ENCODE results near the gene CYBRD1. TPM values are rescaled to one million over a fixed set of nuclear protein-coding genes. Genes with fewer than 3 reads are reported as not detected.

CYBRD1 gene
- total RNA-seq, 2 donors from 2014 or later: 34.6 to 59.7 TPM

GRCh38 chr2:171541202-171541887 is 19.1 kb downstream of the CYBRD1 start:
- intact Hi-C loops (cut with DNase I): no loop called here
- Histone ChIP-seq H3K27me3 (no peaks in the 10 kb centered on the region), H3K9me3 (no peaks in the 10 kb centered on the region), H3K4me3 (no peak overlapping the region), H3K36me3 (replicated peaks in 1 of 2; ENCODE audit: insufficient read depth in 1 of 2, low read depth in 2 of 2) (no peaks in the 10 kb centered on the region), H3K4me1 (no peaks in the 10 kb centered on the region), H3K27ac (no peak overlapping the region)
- no peak for DNase-seq
- TF ChIP-seq POLR2A (IDR thresholded peaks at IDR 0.05): no peak
- no peak for TF ChIP-seq CTCF (IDR thresholded peaks at IDR 0.05)
- 71 to 73% methylated on average over 6 of the region's 6 CpGs for WGBS, 2 donors
- ATAC-seq: no peak

GRCh38 chr2:171545086-171545485 is 22.8 kb downstream of the CYBRD1 start:
- intact Hi-C loops (cut with DNase I): no loop called here
- 87 to 90% methylated on average over 1 of the region's 1 CpG for WGBS, 2 donors

GRCh38 chr2:171547256-171547655 is 25.0 kb downstream of the CYBRD1 start:
- no peak for TF ChIP-seq CTCF (IDR thresholded peaks at IDR 0.05)
- TF ChIP-seq POLR2A (IDR thresholded peaks at IDR 0.05): no peak
- Histone ChIP-seq H3K9me3 (no peaks in the 10 kb centered on the region), H3K27me3 (no peaks in the 10 kb centered on the region), H3K4me3 (no peak overlapping the region), H3K36me3 (replicated peaks in 1 of 2; ENCODE audit: insufficient read depth in 1 of 2, low read depth in 2 of 2) (no peaks in the 10 kb centered on the region), H3K27ac (no peak overlapping the region), H3K4me1 (no peaks in the 10 kb centered on the region)
- no peak for ATAC-seq
- DNase-seq: no peak
- intact Hi-C loops (cut with DNase I): no loop called here

More at GRCh38 chr2:171545086-171545485, 22.8 kb downstream of the CYBRD1 start:
- Histone ChIP-seq H3K36me3 (replicated peaks in 1 of 2; ENCODE audit: insufficient read depth in 1 of 2, low read depth in 2 of 2) (no peaks in the 10 kb centered on the region), H3K27me3 (no peaks in the 10 kb centered on the region), H3K27ac (no peak overlapping the region), H3K4me1 (no peaks in the 10 kb centered on the region), H3K9me3 (no peaks in the 10 kb centered on the region), H3K4me3 (no peak overlapping the region)
- TF ChIP-seq POLR2A (IDR thresholded peaks at IDR 0.05): no peak
- TF ChIP-seq CTCF (IDR thresholded peaks at IDR 0.05): no peak
- ATAC-seq (no peak), DNase-seq (no peak)

GRCh38 chr2:171547720-171548119 is 25.4 kb downstream of the CYBRD1 start:
- TF ChIP-seq CTCF (IDR thresholded peaks at IDR 0.05): no peak
- no peak for TF ChIP-seq POLR2A (IDR thresholded peaks at IDR 0.05)
- WGBS, 2 donors: 68 to 80% methylated on average over 2 of the region's 2 CpGs
- H3K4me3 ChIP-seq: no peak overlapping the region

GRCh38 chr2:171550613-171551012 is 28.3 kb downstream of the CYBRD1 start:
- no peak overlapping the region for H3K4me3 ChIP-seq

More at GRCh38 chr2:171547720-171548119, 25.4 kb downstream of the CYBRD1 start:
- Histone ChIP-seq H3K9me3 (no peaks in the 10 kb centered on the region), H3K4me1 (no peaks in the 10 kb centered on the region), H3K27ac (no peak overlapping the region), H3K36me3 (replicated peaks in 1 of 2; ENCODE audit: insufficient read depth in 1 of 2, low read depth in 2 of 2) (no peaks in the 10 kb centered on the region), H3K27me3 (no peaks in the 10 kb centered on the region)
- intact Hi-C loops (cut with DNase I): no loop called here
- DNase-seq (no peak), ATAC-seq (no peak)

More at GRCh38 chr2:171550613-171551012, 28.3 kb downstream of the CYBRD1 start:
- ATAC-seq (no peak), DNase-seq (no peak)
- intact Hi-C loops (cut with DNase I): no loop called here
- Histone ChIP-seq H3K4me1 (no peaks in the 10 kb centered on the region), H3K27me3 (no peaks in the 10 kb centered on the region), H3K36me3 (replicated peaks in 1 of 2; ENCODE audit: insufficient read depth in 1 of 2, low read depth in 2 of 2) (no peaks in the 10 kb centered on the region), H3K27ac (no peak overlapping the region), H3K9me3 (no peaks in the 10 kb centered on the region)
- TF ChIP-seq POLR2A (IDR thresholded peaks at IDR 0.05) (no peak), CTCF (IDR thresholded peaks at IDR 0.05) (no peak)
